ENCODE measurements around the gene BCL6B.
"Not testable (repeated sequence)": the region's sequence is repeated elsewhere in the genome, so short reads cannot be mapped to it uniquely, and the experiment has no call there.

- TF ChIP-seq CTCF (IDR thresholded peaks at IDR 0.05; ENCODE audit: low read length); EZH2phosphoT487 (IDR thresholded peaks at IDR 0.05; ENCODE audit: low read length); EZH2 (optimal IDR thresholded peaks at IDR 0.05; ENCODE audit: low read depth, low read length): not testable (repeated sequence)
Observed at GRCh38 chr17:7050583-7050982, 27.7 kb downstream of the BCL6B start.
